ENCODE results near the gene PLA2G15. TPM values are rescaled to one million over a fixed set of nuclear protein-coding genes. Genes with fewer than 3 reads are reported as not detected.

The PLA2G15 gene
- total RNA-seq, 6 experiments from 2014 or later, result 40.1 to 47.4 (median 44.4) TPM

DNA sequence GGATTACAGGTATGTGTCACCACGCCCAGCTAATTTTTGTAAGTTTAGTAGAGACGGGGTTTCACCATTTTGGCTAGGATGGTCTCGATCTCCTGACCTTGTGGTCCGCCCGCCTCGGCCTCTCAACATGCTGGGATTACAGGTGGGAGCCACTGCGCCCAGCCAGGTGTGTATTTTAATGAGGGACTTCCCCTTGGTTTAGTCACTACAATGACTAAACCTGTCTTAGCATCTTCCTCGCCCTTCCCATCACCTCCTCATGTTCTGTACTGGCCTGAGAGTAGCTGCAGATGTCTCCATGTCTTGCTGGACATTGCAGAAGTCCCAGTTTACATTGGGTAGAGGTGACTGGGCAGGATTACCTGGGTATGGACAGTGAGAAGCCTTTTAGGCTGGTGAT lies 28.7 kb downstream of the PLA2G15 start:
- Mint-ChIP-seq H3K27me3 (ENCODE audit: insufficient read depth) (no peaks in the 10 kb centered on the region), H3K9me3 (no peaks in the 10 kb centered on the region), H3K4me3 (no peak overlapping the region), H3K36me3 (ENCODE audit: low read depth) (peaks cover 21% of the 10 kb centered on the region; the same call in 1 of the 2 replicates), H3K27ac (no peak overlapping the region), H3K4me1 (ENCODE audit: low read depth) (peaks cover 22% of the 10 kb centered on the region)
- DNase-seq, result no peak
- TF ChIP-seq, protein P1, sequence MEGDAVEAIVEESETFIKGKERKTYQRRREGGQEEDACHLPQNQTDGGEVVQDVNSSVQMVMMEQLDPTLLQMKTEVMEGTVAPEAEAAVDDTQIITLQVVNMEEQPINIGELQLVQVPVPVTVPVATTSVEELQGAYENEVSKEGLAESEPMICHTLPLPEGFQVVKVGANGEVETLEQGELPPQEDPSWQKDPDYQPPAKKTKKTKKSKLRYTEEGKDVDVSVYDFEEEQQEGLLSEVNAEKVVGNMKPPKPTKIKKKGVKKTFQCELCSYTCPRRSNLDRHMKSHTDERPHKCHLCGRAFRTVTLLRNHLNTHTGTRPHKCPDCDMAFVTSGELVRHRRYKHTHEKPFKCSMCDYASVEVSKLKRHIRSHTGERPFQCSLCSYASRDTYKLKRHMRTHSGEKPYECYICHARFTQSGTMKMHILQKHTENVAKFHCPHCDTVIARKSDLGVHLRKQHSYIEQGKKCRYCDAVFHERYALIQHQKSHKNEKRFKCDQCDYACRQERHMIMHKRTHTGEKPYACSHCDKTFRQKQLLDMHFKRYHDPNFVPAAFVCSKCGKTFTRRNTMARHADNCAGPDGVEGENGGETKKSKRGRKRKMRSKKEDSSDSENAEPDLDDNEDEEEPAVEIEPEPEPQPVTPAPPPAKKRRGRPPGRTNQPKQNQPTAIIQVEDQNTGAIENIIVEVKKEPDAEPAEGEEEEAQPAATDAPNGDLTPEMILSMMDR (IDR thresholded peaks at IDR 0.05), result no peak

DNA sequence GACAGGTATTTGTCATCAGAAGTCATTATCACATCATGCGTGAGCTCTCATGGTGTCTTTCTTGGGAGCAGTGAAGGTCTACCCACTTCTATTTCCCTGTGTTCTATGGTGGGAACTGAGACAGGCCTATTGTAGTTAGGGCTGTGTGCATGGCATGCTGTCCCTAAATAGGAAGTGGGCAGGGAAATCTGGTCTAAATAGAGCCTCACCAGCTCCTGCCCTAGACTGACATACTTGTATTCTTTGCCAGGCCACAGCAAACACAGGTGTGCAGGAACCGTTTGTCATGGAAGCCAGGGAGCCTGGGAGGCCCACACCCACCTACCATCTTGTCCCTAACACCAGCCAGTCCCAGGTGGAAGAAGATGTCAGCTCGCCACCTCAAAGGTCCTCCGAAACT lies 29.3 kb downstream of the PLA2G15 start:
- peaks cover 16% of the 10 kb centered on the region for H3K4me1 Mint-ChIP-seq (ENCODE audit: low read depth)
- H3K4me3 Mint-ChIP-seq, result no peak overlapping the region
- TF ChIP-seq, protein P1 (IDR thresholded peaks at IDR 0.05), result no peak
- H3K9me3 Mint-ChIP-seq, result no peaks in the 10 kb centered on the region
- H3K27ac Mint-ChIP-seq, result no peak overlapping the region
- H3K36me3 Mint-ChIP-seq (ENCODE audit: low read depth), result peaks cover 15% of the 10 kb centered on the region; the same call in 1 of the 2 replicates
- no peaks in the 10 kb centered on the region for H3K27me3 Mint-ChIP-seq (ENCODE audit: insufficient read depth)
- no peak for DNase-seq

DNA sequence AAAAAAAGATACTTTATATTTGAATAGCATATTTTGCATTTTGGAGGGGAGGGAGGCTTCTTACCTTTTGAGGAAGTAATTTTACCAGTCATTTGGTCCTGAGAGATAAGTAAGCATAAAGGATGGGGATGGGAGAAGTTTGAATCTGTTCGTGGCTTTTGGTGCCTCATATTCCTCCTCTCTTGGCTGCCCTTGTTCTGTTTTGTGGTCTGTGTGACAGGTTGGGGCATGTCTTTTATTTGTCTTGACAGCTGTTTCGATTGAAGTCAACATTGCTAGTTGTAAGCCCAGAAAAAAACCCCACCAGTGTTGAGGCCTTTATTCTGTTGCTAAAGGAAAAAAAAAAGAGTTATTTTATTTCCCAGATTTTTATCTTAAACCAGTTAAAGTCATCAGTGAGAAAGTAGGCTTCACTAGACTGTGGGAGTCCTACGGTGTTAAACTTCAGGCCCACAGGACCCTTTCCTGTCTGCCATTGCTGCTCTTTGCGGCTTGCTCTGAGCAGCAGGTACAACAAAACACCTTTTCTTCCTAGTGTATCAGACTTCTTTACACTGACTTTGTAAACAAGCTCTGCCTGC lies 30.5 kb downstream of the PLA2G15 start:
- no peak for DNase-seq
- TF ChIP-seq, protein P1 (IDR thresholded peaks at IDR 0.05), result no peak
- peaks cover 10% of the 10 kb centered on the region for H3K4me1 Mint-ChIP-seq (ENCODE audit: low read depth)
- H3K36me3 Mint-ChIP-seq (ENCODE audit: low read depth), result peaks cover 21% of the 10 kb centered on the region
- H3K4me3 Mint-ChIP-seq, result no peak overlapping the region
- peak overlapping the region; percentile 24 for H3K27ac Mint-ChIP-seq
- H3K27me3 Mint-ChIP-seq (ENCODE audit: insufficient read depth), result no peaks in the 10 kb centered on the region
- H3K9me3 Mint-ChIP-seq, result no peaks in the 10 kb centered on the region

DNA sequence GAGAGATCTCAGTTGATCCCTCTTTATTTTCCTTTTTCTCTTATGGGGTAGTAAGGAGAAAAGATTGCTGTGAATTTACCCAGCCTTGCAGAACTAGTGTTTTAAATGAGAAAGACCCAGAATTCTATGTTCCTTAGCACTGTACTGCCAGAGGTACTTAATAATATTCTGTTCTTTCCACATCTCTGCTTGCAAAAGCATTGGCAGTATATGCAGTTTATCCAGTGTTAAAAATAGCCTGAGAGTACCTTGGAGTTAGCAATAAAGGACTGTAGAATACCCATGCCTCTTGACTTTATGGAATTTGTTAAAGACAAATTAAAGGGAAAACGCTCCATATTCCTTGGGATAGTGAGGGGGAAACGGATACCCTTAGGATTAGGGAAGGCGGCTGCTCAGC lies 31.1 kb downstream of the PLA2G15 start:
- Mint-ChIP-seq H3K27me3 (ENCODE audit: insufficient read depth) (no peaks in the 10 kb centered on the region), H3K4me3 (no peak overlapping the region), H3K9me3 (no peaks in the 10 kb centered on the region), H3K27ac (no peak overlapping the region), H3K36me3 (ENCODE audit: low read depth) (peaks cover 22% of the 10 kb centered on the region), H3K4me1 (ENCODE audit: low read depth) (peaks cover 4% of the 10 kb centered on the region)
- TF ChIP-seq, protein P1 (IDR thresholded peaks at IDR 0.05), result no peak
- DNase-seq, result no peak

DNA sequence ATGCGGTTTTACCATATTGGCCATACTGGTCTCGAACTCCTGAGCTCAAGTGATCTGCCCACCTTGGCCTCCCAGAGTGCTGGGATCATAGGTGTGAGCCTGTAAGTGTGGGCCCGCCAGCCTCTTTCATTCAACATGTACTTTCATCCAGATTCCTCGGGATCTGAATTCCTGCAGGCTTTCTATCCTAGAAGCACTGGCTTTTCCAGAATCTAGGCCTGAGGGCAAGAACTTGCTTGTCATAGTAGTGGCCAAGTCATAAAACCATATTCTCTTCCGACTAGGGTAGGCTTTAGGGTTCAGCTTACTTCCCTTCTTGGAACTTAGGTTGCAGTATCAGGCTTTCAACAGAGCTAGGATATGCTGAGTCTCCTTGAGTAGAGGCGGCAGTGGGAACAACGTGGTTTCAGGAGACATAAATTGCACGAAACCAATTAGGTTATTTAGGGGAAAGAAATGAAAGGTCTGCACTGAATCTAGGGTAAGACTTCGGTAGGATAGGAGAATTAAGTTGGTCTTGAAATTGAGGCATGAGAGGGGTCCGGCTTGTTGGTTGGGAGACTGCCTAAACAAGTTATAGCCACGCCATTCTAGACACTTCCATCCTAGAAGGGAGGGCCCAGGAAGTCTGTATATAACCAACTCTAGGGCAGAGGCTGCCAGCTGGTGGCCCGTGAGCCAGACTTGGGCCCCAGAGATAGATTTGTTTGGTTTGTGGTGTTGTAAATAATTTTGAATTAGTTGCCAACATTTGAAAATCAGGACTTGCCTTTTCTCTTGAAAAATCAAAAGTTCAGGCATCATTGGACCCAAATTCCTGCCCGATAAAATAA lies 34.8 kb downstream of the PLA2G15 start:
- no peak for DNase-seq
- Mint-ChIP-seq H3K9me3 (no peaks in the 10 kb centered on the region), H3K27me3 (ENCODE audit: insufficient read depth) (no peaks in the 10 kb centered on the region), H3K27ac (no peak overlapping the region), H3K4me3 (no peak overlapping the region), H3K4me1 (ENCODE audit: low read depth) (peaks cover 2% of the 10 kb centered on the region; the same call in 1 of the 2 replicates), H3K36me3 (ENCODE audit: low read depth) (peaks cover 31% of the 10 kb centered on the region)
- TF ChIP-seq, protein P1 (IDR thresholded peaks at IDR 0.05), result no peak

Measured in HFFc6 (cell line).